K562 (cell line): ENCODE measurements around the gene GRPEL2. TPM values are rescaled to one million over a fixed set of nuclear protein-coding genes. Genes with fewer than 3 reads are reported as not detected.

Experiments used
- ATAC-seq: fragments of 200-7000 bp; cut with Tn5 transposase; 3 replicates; pipeline ENCODE4 v1.9.1; 2020; ENCODE audit warnings: moderate library complexity
- BruUV-seq: library from RNA; stranded (reverse); fragments of 400-500 nt; replicated peaks from 2 replicates; lab custom pipeline; 2021; lab: Mats Ljungman, UMichigan
- CTCF ChIA-PET: fragments of 300-600 bp; formaldehyde crosslinking; extraction: SDS; loops from one replicate; lab custom pipeline; 2021; ENCODE audit warnings: low intra/inter-chr PET ratio; lab: Yijun Ruan, JAX
- POLR2A ChIA-PET: fragments of 300-600, 350-650 bp; sonication (Branson Sonifier 250); formaldehyde crosslinking; extraction: SDS; loops from one replicate; lab custom pipeline; 2021; ENCODE audit warnings: antibody characterized with exemption, inconsistent platforms; lab: Yijun Ruan, JAX
- DNase-seq, 4 experiments: peaks; one replicate each; pipeline versions ENCODE4 v3.0.0 to v3.0.0-alpha.2; 2011 to 2018; ENCODE audit warnings: low spot score in 3 of 4, mixed read lengths in 3 of 4; ENCODE audit errors: extremely low read depth in 1 of 4
- FAIRE-seq: peaks from 2 replicates; lab custom pipeline; 2011; peaks lifted over from hg19 to GRCh38; lab: Jason Lieb, UNC
- H2AFZ ChIP-seq: 2 replicates; pipeline ENCODE4 v1.6.0; 2011; ENCODE audit warnings: low read depth, low read length, control low read depth, inconsistent platforms
- H3K27ac ChIP-seq: fragments of 200-600 bp; 3 replicates; pipeline ENCODE4 v1.8.0; 2011; ENCODE audit warnings: low read depth, mild to moderate bottlenecking, control low read depth, inconsistent platforms, low read length, moderate library complexity, mixed read lengths; ENCODE audit errors: extremely low read depth
- H3K27me3 ChIP-seq, 2 experiments: fragments of 300-600 bp in 1 of 2; 2 replicates in 1 of 2; 3 replicates in 1 of 2; pipeline versions ENCODE4 v1.6.0 to v1.8.0; 2011; ENCODE audit warnings: inconsistent platforms in 2 of 2, low read length in 2 of 2, mild to moderate bottlenecking in 1 of 2, mixed read lengths in 1 of 2, moderate library complexity in 1 of 2; ENCODE audit not compliant: control insufficient read depth in 2 of 2, insufficient read depth in 2 of 2
- H3K36me3 ChIP-seq: fragments of 300-600 bp; 3 replicates; pipeline ENCODE4 v1.8.0; 2011; ENCODE audit warnings: mild to moderate bottlenecking, low read length, inconsistent platforms; ENCODE audit not compliant: control insufficient read depth, insufficient read depth
- H3K4me1 ChIP-seq, 2 experiments: fragments of 200-600 bp in 1 of 2; replicated peaks in 1 of 2; 2 replicates in 1 of 2; 3 replicates in 1 of 2; pipeline versions ENCODE4 v1.5.1 to v1.8.0; 2011; ENCODE audit warnings: inconsistent platforms in 2 of 2, low read length in 2 of 2, mild to moderate bottlenecking in 1 of 2, mixed read lengths in 1 of 2, moderate library complexity in 1 of 2; ENCODE audit not compliant: control insufficient read depth in 2 of 2, insufficient read depth in 2 of 2
- H3K4me2 ChIP-seq: 2 replicates; pipeline ENCODE4 v1.6.1; 2011; ENCODE audit warnings: low read length, control low read depth, inconsistent platforms, mixed read lengths; ENCODE audit not compliant: insufficient read depth
- H3K4me3 ChIP-seq: fragments of 200-600 bp; sonication (generic), shearing (Covaris generic); 2 replicates; pipeline ENCODE4 v1.5.1; 2016; ENCODE audit warnings: control low read depth, inconsistent platforms
- H3K79me2 ChIP-seq: fragments of 200-600 bp; 3 replicates; pipeline ENCODE4 v1.8.0; 2011; ENCODE audit warnings: low read length, inconsistent platforms; ENCODE audit not compliant: control insufficient read depth, insufficient read depth
- H3K9ac ChIP-seq, 2 experiments: 2 replicates each; pipeline versions ENCODE4 v1.6.0 to v1.6.1; 2011; ENCODE audit warnings: low read depth in 2 of 2, low read length in 2 of 2, control low read depth in 1 of 2, inconsistent platforms in 1 of 2, mild to moderate bottlenecking in 1 of 2, mixed read lengths in 1 of 2; ENCODE audit not compliant: insufficient read depth in 1 of 2
- H3K9me1 ChIP-seq: one replicate; pipeline ENCODE4 v1.6.0; 2011; ENCODE audit warnings: inconsistent platforms, mild to moderate bottlenecking, low read length, moderate library complexity; ENCODE audit not compliant: control insufficient read depth, insufficient read depth
- H3K9me3 ChIP-seq: replicated peaks from 2 replicates; pipeline ENCODE4 v1.5.1; 2011; ENCODE audit warnings: low read depth, low read length, inconsistent platforms; ENCODE audit not compliant: control insufficient read depth, insufficient read depth
- H4K20me1 ChIP-seq: replicated peaks from 2 replicates; pipeline ENCODE4 v1.6.1; 2011; ENCODE audit warnings: low read length, inconsistent platforms, mixed read lengths; ENCODE audit not compliant: control insufficient read depth, insufficient read depth
- BACH1 ChIP-seq: fragments of 200-800 bp; sonication (Bioruptor generic); IDR thresholded peaks from 2 replicates; pipeline ENCODE4 v1.6.1; 2016; ENCODE audit warnings: missing genetic modification characterization, missing compliant biosample characterization
- STAG1 ChIP-seq: sonication (generic); formaldehyde crosslinking; IDR thresholded peaks from 2 replicates; pipeline ENCODE4 v1.5.0; 2020; ENCODE audit warnings: missing genetic modification reagents, borderline replicate concordance
- ZNF134 ChIP-seq: fragments of 250-450 bp; sonication (Bioruptor Pico); conservative IDR thresholded peaks from 2 replicates; pipeline ENCODE4 v1.4.0; 2020
- WGBS: fragments of 100-300 bp; shearing (Covaris generic); methylation state at CpG from one replicate; pipeline ENCODE4 v1.1.6; 2016; ENCODE audit warnings: low coverage, mixed read lengths; ENCODE audit not compliant: insufficient coverage; ENCODE audit errors: missing lambda C conversion rate; 5-methylcytosine and 5-hydroxymethylcytosine counted together
- in situ Hi-C: fragments of 300-500 bp; cut with MboI; formaldehyde crosslinking; loops from 4 replicates; pipeline ENCODE4 v1.15.0; 2018; ENCODE audit warnings: inconsistent platforms, mixed read lengths
- intact Hi-C: fragments of 100-400 bp; cut with micrococcal nuclease; formaldehyde crosslinking; loops from 2 replicates; pipeline ENCODE4 v1.14.2; 2022
- polyA plus RNA-seq, 8 experiments: library from polyadenylated mRNA; depleted of rRNA in 4 of 8; stranded (reverse) in 5 of 8; unstranded in 3 of 8; fragments of >200 nt; fragmentation: Nextera tagmentation in 2 of 8; fragmentation: Illumina TruSeq in 1 of 8; extraction: Ambion mirVana in 2 of 8; extraction: Trizol in 1 of 8; gene quantifications; 2 replicates each; pipeline versions ENCODE4 v1.2.1 to v1.2.3, GENCODE V29; 2011 to 2014; ENCODE audit warnings: inconsistent platforms in 1 of 8, missing spikeins in 1 of 8
- total RNA-seq, 7 experiments: library from RNA; depleted of rRNA in 6 of 7; stranded (reverse); fragments of >200 nt in 6 of 7; fragmentation: Illumina TruSeq in 2 of 7; extraction: Trizol in 2 of 7; gene quantifications; 2 replicates each; pipeline versions ENCODE4 v1.2.1 to v1.2.3, GENCODE V29; 2011 to 2021; ENCODE audit warnings: low replicate concordance in 1 of 7
- TF ChIP-seq, protein P1 (sequence below), 2 experiments: fragments of 450-650 bp in 1 of 2; sonication (generic) in 1 of 2; formaldehyde crosslinking in 1 of 2; IDR thresholded peaks; 2 replicates each; pipeline versions ENCODE4 v1.7.1 to v1.9.0; 2016 to 2022; ENCODE audit warnings: inconsistent platforms in 1 of 2, mild to moderate bottlenecking in 1 of 2, missing genetic modification reagents in 1 of 2
- TF ChIP-seq, protein P2 (sequence below), 3 experiments: fragments of 200-800 bp in 1 of 3; sonication (Bioruptor generic) in 1 of 3; sonication (generic) in 1 of 3; formaldehyde crosslinking in 1 of 3; IDR thresholded peaks; 2 replicates each; pipeline versions ENCODE4 v1.6.1 to v1.8.0; 2016 to 2022; ENCODE audit warnings: mild to moderate bottlenecking in 2 of 3, missing compliant biosample characterization in 2 of 3, missing genetic modification characterization in 2 of 3, missing genetic modification reagents in 1 of 3

GRPEL2 gene
- total and polyA plus RNA-seq, 9 of the 15 experiments (the other 6 are each of a cell fraction or from before 2014, with no cell fraction given): 11.2 to 40.5 (median 25.8) TPM

DNA sequence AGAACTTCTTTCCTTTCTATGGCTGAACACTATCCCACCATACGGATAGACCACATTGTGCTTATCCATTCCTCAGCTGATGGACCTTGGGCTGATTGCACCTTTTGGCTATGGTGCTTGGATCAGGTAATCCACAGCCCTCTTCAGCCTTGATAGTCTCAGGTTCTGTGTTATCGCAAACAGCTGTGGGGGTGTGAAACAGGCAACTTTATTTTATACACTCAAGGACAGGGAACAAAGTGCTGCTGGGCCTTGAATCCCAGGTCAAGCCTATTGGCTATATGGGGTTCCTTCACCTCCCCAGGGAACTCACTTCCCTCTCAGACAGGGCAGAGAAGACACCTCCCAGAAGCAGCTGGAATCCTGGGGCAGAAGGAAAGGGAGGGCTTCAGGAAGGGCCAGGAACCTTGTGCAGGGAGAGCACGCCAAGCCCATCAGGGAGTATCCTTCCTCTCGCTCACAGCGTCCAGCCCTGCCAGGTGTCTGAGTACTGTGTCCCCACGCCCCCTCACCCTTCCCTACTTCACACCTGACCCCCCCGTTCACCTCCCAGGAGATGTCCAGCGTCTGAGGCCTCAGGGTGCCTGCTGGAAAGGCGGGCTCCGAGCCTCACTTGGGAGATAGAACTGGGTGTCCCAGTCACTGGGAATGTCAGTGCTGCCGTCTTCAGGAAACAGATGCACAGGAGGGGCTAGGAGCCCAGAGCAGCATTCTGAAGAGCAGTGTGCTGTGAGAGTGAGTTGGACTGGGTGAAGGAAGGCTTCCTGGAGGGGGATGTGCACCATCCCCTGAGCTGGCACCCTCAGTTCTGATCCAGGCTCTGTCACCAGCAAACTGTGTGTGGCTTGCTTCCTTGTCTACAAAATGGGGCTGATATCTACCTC is 40.9 kb upstream of the GRPEL2 start:
- TF ChIP-seq, protein P1, sequence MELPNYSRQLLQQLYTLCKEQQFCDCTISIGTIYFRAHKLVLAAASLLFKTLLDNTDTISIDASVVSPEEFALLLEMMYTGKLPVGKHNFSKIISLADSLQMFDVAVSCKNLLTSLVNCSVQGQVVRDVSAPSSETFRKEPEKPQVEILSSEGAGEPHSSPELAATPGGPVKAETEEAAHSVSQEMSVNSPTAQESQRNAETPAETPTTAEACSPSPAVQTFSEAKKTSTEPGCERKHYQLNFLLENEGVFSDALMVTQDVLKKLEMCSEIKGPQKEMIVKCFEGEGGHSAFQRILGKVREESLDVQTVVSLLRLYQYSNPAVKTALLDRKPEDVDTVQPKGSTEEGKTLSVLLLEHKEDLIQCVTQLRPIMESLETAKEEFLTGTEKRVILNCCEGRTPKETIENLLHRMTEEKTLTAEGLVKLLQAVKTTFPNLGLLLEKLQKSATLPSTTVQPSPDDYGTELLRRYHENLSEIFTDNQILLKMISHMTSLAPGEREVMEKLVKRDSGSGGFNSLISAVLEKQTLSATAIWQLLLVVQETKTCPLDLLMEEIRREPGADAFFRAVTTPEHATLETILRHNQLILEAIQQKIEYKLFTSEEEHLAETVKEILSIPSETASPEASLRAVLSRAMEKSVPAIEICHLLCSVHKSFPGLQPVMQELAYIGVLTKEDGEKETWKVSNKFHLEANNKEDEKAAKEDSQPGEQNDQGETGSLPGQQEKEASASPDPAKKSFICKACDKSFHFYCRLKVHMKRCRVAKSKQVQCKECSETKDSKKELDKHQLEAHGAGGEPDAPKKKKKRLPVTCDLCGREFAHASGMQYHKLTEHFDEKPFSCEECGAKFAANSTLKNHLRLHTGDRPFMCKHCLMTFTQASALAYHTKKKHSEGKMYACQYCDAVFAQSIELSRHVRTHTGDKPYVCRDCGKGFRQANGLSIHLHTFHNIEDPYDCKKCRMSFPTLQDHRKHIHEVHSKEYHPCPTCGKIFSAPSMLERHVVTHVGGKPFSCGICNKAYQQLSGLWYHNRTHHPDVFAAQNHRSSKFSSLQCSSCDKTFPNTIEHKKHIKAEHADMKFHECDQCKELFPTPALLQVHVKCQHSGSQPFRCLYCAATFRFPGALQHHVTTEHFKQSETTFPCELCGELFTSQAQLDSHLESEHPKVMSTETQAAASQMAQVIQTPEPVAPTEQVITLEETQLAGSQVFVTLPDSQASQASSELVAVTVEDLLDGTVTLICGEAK (IDR thresholded peaks at IDR 0.05): peak; percentile 88
- TF ChIP-seq, protein P1 (CRISPR knock-in tag; IDR thresholded peaks at IDR 0.05): peak; percentile 53; the same call in 1 of the 2 replicates
- TF ChIP-seq BACH1 (tag) (no peak), ZNF134 (CRISPR knock-in tag) (no peak), STAG1 (CRISPR knock-in tag) (no peak)
- TF ChIP-seq, protein P2, sequence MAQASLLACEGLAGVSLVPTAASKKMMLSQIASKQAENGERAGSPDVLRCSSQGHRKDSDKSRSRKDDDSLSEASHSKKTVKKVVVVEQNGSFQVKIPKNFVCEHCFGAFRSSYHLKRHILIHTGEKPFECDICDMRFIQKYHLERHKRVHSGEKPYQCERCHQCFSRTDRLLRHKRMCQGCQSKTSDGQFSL (CRISPR knock-in tag; IDR thresholded peaks at IDR 0.05): no peak
- TF ChIP-seq, protein P2 (tag; IDR thresholded peaks at IDR 0.05): peak in 1 of 2 experiments; percentile 59; a peak in 1 of 4 replicates
- no peak overlapping the region for H3K9ac ChIP-seq
- H4K20me1 ChIP-seq: 0 out of 2 replicates have a peak, but pooled peaks cover 5% of the 10 kb centered on the region
- no peaks in the 10 kb centered on the region for H3K9me1 ChIP-seq
- ChIA-PET POLR2A (no interaction called here), CTCF (no interaction called here)
- intact Hi-C loops (no loop called here), in situ Hi-C loops (no loop called here)
- H3K4me1 ChIP-seq: peaks cover 0 to 2% of the 10 kb centered on the region in 2 experiments; a peak in 1 of 5 replicates
- no peak for DNase-seq
- no peak overlapping the region for H3K27ac ChIP-seq
- peak; percentile 13; the same call in 2 of the 3 replicates for ATAC-seq
- H3K36me3 ChIP-seq: no peaks in the 10 kb centered on the region
- FAIRE-seq: no peak
- no TSS peak for BruUV-seq
- WGBS: 9% methylated on average over 9 of the region's 11 CpGs
- H3K4me2 ChIP-seq: no peak overlapping the region
- no peak overlapping the region for H3K4me3 ChIP-seq
- no peaks in the 10 kb centered on the region for H3K9me3 ChIP-seq
- H2AFZ ChIP-seq: 0 out of 2 replicates have a peak overlapping the region, but pooled peaks have one; percentile 4
- H3K79me2 ChIP-seq: no peaks in the 10 kb centered on the region
- H3K27me3 ChIP-seq: peaks cover 38 to 61% of the 10 kb centered on the region in 2 experiments; a peak in 4 of 5 replicates
